HG03135 (cell line): ENCODE data around the gene GRAP2.

Experiments used
- ATAC-seq: cut with Tn5 transposase; IDR thresholded peaks from one replicate; pipeline ENCODE4 v1.9.1; 2021; ENCODE audit warnings: mild to moderate bottlenecking, moderate library complexity; ENCODE audit not compliant: unreplicated experiment

The GRAP2 gene

DNA sequence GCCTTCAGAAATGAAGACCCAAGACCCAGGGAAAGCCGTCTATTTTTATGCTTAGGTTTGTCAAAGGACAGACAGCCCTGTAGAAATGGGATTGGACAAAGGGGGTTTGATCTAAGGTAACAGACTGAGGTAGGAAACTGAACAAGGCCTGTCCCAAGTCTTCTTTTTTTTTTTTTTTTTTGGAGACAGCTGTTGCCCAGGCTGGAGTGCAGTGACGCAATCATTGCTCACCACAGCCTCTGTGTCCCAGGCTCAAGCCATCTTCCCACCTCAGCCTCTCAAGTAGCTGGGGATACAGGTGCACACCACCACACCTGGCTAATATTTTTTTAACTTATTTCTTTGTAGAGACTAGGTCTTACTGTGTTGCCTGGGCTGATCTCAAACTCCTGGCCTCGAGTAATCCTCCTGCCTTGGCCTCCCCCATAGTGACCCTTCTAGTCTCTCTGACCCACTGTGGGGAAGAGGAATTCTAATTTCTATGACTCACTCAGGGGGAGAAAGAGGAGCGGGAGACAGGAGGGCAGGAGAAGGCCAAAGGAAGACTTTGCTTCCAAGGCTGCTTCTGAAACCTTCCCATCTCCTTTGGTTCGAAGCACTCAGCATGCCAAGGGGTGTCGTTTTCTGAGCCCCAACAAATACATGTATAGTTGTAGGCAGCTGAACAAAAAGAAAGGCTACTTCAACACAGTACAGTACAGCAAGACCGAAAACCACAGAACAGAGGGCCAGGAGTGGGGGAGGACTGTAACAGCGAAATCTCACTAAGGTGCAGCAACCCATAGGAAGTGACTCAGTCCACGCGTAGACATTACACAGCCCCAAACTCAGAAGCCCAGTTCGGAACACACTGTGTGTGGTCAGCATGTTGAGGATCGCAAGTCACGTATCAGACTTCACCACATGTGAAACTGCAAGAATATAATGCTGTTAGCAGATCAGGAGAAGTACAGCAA lies 60.2 kb downstream of the GRAP2 start:
- peak; percentile 75 for ATAC-seq

GRCh38 chr22:39962071-39962470 lies 61.2 kb downstream of the GRAP2 start:
- no peak for ATAC-seq

DNA sequence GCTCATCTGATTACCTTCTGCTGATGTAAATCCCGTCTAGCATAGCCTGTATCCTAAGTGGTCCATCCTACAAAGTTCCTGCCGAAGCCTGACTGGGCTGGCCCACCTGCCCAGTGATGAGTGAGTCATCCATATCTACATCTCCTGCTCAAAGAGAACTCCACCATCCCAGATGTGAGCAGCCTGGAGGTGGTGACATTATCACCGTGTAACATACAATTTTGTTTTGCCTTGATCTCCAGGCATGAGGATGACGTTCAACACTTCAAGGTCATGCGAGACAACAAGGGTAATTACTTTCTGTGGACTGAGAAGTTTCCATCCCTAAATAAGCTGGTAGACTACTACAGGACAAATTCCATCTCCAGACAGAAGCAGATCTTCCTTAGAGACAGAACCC lies 64.9 kb downstream of the GRAP2 start:
- no peak for ATAC-seq

GRCh38 chr22:39966470-39966869 lies 65.6 kb downstream of the GRAP2 start:
- no peak for ATAC-seq

DNA sequence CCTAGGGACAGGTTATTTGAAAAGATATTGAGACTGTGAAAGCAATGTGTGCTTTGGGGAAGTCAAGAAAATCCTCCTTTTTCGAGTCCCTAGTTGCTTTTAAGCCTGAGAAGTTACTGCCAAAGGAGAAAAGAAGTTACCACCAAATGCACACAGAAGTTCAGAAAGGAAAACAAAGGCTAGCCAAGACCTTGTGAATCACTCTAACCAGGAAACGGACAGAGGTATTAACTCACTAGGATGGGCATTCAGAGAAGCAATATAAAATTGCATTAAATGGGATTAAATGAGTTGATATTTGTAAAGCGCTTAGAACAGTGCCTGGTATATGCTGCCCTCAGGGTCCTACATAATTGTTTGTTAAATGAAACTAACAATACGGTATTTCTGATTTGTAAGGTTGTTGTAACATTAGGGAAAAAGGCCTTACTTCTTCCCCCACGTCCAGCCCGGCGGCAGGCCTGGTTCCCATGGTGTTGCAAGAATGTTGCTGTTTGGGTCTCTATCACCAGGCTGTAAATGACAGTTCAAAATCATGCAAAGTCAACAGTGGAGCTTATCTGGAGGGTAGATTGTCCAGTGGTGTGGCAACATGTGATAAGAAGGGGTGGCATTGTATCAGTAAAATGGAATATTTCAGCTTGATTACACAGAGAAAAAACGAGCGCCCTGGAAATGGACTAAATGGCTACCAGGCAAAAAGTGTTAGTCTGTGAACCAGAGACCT lies 66.4 kb downstream of the GRAP2 start:
- no peak for ATAC-seq

DNA sequence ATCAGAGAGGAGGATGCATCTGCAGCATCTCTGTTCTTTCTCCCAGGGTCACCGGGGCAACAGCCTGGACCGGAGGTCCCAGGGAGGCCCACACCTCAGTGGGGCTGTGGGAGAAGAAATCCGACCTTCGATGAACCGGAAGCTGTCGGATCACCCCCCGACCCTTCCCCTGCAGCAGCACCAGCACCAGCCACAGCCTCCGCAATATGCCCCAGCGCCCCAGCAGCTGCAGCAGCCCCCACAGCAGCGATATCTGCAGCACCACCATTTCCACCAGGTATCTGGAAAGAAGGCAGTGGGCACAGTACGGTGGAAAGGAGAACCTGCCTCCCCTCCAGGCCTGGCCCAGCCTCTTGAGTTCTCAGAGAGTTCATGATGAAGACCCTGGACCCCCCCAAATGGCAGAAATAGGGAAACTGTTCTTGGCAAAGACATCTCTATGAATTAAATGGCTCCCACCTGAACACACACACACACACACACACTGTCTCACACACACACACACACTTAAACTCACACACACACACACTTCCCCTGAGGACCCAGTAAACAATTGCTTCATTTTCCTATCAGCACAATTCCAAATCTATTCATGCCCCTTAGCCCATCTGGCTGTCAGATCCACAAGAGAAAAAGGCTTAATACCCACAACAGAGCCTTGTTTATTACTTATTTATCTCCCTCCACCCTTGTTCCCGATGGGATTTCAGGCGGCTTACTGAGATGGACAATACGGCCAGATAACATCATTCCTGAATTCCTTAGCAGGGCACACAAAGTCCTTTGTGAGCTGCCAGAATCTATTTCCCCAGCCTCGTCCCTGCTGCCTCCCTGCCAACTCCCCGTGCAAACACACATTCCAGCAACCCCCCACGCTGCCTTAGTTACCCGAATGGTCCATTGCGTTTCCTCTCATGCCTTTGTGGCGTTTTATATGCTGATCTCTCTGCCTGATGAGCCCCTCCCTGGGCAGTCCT lies 67.4 kb downstream of the GRAP2 start:
- ATAC-seq = no peak

GRCh38 chr22:39970742-39971141 lies 69.9 kb downstream of the GRAP2 start:
- ATAC-seq = no peak

GRCh38 chr22:39972641-39973040 lies 71.8 kb downstream of the GRAP2 start:
- ATAC-seq = no peak

DNA sequence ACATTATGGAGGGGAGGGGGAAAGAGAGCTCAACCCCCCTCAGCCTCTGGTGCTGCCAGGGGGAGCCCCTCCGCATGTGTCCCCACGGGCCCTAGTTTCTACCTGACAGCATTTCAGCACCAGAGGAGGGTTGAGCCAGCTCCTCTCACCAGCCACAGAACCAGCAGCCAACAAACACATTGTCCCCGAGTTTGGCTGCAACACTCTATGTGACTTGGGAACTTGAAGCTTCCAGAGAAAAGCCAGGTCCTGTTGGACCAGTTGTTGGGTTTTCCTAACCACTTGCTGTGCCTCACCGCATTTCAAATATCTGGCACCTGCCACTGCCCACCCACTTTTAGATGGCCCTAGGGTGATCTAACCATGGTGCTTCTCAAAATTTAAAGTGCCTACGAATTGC lies 72.8 kb downstream of the GRAP2 start:
- ATAC-seq = no peak

GRCh38 chr22:39974065-39974464 lies 73.2 kb downstream of the GRAP2 start:
- no peak for ATAC-seq

DNA sequence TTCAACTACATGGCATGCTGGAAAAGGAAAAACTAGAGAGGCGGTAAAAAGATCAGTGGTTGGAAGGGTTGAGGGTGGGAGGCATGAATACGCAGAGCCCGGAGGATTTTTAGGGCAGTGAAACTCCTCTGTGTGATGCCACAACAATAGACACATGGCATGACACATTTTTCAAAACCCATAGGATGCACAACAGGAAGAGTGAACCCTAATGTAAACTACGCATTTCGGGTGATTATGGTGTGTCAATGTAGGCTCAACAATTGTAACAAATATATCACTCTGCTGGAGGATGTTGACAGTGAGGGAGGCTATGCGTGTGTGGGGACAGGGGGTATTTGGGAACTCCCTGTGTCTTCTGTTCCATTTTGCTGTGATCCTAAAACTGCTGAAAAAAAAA lies 78.2 kb downstream of the GRAP2 start:
- ATAC-seq = no peak

- ATAC-seq = no peak
Observed at GRCh38 chr22:39979458-39979857, 78.6 kb downstream of the GRAP2 start.

DNA sequence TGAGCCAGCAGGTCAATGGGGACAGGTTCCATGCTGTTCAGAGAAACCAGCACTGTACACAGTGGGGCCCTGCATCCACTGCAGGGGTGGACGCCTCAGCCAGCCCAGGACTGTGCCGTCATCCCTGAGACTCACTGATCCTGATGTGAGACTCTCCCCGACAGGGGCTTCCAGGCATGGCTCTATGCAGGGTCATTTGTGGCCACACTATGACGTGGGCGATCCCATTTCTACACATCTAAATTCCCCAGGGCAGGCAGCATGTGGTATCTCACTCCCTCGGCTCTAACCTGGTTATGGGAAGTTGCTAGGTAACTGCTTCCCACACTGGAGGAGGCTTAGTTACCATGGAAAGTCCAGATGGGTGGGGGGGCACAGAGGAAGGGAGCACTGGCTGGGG lies 79.7 kb downstream of the GRAP2 start:
- ATAC-seq = no peak

- no peak for ATAC-seq
Observed at GRCh38 chr22:39983346-39983745, 82.5 kb downstream of the GRAP2 start.

DNA sequence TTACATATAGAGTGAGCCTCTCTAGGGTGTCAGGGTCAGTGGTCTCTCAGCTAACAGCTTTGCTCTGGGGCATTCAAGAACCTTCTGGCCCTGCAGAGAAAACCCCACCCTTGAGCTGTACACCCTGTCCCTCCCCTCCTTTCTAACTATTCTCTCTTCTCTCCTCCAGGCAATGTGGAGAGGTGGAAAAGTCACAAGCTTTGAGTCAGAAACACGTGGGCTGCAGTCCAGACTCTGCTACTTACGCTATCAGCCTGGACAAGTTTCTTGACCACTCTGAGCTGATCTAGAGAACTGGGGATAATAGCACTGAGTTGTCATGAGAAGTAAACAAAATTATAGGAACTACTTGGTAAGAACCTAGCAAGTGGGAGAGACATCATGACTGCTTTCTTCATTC lies 83.1 kb downstream of the GRAP2 start:
- ATAC-seq = no peak

DNA sequence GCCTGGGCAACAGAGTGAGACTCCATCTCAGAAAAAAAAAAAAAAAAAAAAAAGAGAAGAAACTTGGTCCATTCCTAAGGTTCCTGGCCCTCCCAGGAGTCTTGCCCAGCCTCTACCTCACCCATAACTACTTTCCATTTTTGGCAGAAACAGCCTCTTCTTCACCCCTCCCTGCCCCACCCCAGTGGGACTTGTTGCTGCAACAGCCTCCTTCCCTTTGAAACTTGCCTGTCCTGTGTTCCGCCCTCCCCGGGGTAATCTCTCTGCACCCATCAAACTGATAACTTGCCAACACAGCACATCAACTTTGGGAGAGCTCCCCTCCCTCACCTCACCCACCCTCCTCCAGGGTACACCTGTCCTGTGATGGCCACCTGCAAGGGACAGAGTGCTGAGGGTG lies 83.9 kb downstream of the GRAP2 start:
- no peak for ATAC-seq

- no peak for ATAC-seq
Observed at GRCh38 chr22:39985383-39986035, 84.6 kb downstream of the GRAP2 start.

DNA sequence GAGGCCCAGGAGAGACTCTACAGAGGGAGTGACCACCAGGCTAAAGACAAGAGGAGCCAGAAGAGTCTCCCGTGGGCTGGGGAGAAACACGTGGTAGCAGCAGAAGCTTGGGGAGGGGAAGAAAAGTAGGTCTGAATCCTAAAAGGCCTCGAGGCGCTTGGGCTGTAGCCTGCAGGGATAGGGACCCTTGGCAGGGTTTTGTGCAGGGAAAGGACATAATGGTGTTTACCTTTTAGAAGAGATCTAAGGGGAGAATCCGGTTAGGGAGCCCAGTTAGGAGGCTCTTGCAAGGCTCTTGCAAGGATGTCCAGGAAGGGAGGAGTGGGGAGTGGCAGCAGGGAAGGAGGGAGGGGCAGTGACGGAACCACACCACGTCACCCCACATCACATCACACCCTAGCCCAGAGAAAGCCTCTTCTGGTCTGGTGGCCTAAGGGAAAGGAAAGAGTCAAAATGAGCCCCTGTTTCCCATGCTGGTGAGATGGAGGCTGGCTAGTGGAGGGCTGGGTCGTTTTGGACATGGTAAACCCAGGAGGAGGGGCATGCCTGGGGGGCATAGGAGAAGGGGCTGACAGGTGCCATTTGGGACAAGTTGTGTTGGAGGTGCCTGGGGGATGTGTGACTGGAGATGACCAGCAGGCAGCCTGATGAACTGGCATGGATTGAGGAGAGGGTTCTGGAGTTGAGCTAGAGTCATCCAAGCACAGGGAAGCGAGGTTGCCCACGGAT lies 87.7 kb downstream of the GRAP2 start:
- no peak for ATAC-seq

- no peak for ATAC-seq
Observed at GRCh38 chr22:39989633-39990032, 88.7 kb downstream of the GRAP2 start.

GRCh38 chr22:39990686-39991085 lies 89.8 kb downstream of the GRAP2 start:
- ATAC-seq = no peak
